ENCODE measurements around the gene TRPM2.

The TRPM2 gene

DNA sequence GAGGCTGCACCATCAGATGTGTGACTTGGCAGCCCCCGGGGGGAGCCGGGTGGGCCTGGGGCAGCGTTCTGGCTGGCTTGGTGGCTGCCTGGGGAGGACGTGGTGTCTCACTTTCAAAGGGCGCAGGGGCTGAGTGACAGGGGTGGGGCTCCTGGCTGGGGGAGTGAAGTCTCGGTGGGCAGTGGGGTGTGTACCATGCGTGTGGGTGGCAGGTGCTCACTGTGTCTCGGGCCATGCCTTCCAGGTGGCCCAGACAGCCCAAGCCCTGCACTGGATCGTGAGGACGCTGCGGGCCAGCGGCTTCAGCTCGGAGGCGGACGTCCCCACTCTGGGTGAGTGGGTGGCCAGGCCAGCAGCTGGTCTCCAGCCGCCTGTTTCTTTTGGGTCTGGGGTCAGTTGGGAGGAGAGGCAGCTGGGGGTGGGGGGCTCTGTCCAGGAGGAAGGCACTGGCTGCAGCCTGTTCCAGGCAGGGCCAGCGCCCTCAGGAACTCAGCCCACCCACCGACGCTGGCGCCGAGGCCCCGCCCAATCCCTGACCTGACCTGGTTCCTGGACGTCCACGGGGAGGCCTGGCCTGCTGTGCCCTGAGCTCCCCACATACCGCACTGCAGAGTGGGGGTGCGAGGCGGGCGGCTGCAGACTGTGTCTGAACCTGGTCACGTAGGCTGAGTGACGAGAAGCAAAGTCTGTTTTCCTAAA is 71.3 kb downstream of the TRPM2 start:
- no peaks in the 10 kb centered on the region for H3K9me3 ChIP-seq (ENCODE audit: control insufficient read depth, low read length)
- H3K27me3 ChIP-seq (ENCODE audit: control insufficient read depth, insufficient read depth, low read length) = no peaks in the 10 kb centered on the region
- no peaks in the 10 kb centered on the region for H3K36me3 ChIP-seq (ENCODE audit: control insufficient read depth, insufficient read depth, low read length)
- no peaks in the 10 kb centered on the region for H3K4me1 ChIP-seq
- no peak overlapping the region for H3K27ac ChIP-seq
- no peak for TF ChIP-seq CTCF (IDR thresholded peaks at IDR 0.05)
- H3K9ac ChIP-seq = no peak overlapping the region
- H3K4me2 ChIP-seq (ENCODE audit: low read length) = no peak overlapping the region
- H3K79me2 ChIP-seq = no peaks in the 10 kb centered on the region
- no peak overlapping the region for H3K4me3 ChIP-seq (ENCODE audit: low read depth, low read length)
- no peak overlapping the region for H2AFZ ChIP-seq

- H3K4me3 ChIP-seq (ENCODE audit: low read depth, low read length) = no peak overlapping the region
- TF ChIP-seq CTCF (IDR thresholded peaks at IDR 0.05) = no peak
- no peaks in the 10 kb centered on the region for H3K4me1 ChIP-seq
Measured at GRCh38 chr21:44425307-44425894, 72.0 kb downstream of the TRPM2 start.

GRCh38 chr21:44425895-44426662 is 72.7 kb downstream of the TRPM2 start:
- H3K36me3 ChIP-seq (ENCODE audit: control insufficient read depth, insufficient read depth, low read length) = no peaks in the 10 kb centered on the region
- H3K79me2 ChIP-seq = no peaks in the 10 kb centered on the region
- H3K27me3 ChIP-seq (ENCODE audit: control insufficient read depth, insufficient read depth, low read length) = no peaks in the 10 kb centered on the region
- no peaks in the 10 kb centered on the region for H3K9me3 ChIP-seq (ENCODE audit: control insufficient read depth, low read length)
- no peak overlapping the region for H3K4me2 ChIP-seq (ENCODE audit: low read length)
- H3K4me1 ChIP-seq = no peaks in the 10 kb centered on the region
- H3K4me3 ChIP-seq (ENCODE audit: low read depth, low read length) = no peak overlapping the region
- no peak overlapping the region for H3K9ac ChIP-seq
- H3K27ac ChIP-seq = no peak overlapping the region
- H2AFZ ChIP-seq = no peak overlapping the region
- TF ChIP-seq CTCF (IDR thresholded peaks at IDR 0.05) = no peak

More at GRCh38 chr21:44425307-44425894, 72.0 kb downstream of the TRPM2 start:
- H3K27me3 ChIP-seq (ENCODE audit: control insufficient read depth, insufficient read depth, low read length) = no peaks in the 10 kb centered on the region
- no peaks in the 10 kb centered on the region for H3K79me2 ChIP-seq
- no peak overlapping the region for H3K27ac ChIP-seq
- no peak overlapping the region for H3K9ac ChIP-seq
- H3K36me3 ChIP-seq (ENCODE audit: control insufficient read depth, insufficient read depth, low read length) = no peaks in the 10 kb centered on the region
- no peak overlapping the region for H2AFZ ChIP-seq
- no peaks in the 10 kb centered on the region for H3K9me3 ChIP-seq (ENCODE audit: control insufficient read depth, low read length)
- H3K4me2 ChIP-seq (ENCODE audit: low read length) = no peak overlapping the region

DNA sequence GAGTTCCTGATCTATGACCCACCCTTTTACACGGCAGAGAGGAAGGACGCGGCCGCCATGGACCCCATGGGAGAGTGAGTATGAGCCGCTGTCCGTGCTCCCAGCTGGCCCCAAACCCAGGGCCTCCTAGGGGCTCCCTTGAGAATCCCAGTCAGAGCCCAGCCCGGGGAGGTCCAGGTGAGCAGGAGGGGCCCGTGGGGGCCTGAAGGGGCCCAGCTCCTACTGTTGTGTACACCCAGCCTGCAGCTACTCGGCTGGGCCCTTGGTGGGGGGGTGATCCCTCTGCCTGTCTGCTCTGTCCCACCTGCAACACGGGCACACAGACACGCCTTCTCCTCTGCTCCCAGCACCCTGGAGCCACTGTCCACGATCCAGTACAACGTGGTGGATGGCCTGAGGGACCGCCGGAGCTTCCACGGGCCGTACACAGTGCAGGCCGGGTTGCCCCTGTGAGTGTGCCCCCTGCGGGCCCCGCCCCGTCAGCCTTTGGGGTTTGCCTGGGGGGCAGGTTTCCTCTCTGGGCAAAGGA is 73.3 kb downstream of the TRPM2 start:
- Histone ChIP-seq H3K27me3 (ENCODE audit: control insufficient read depth, insufficient read depth, low read length) (no peaks in the 10 kb centered on the region), H3K27ac (no peak overlapping the region), H3K9me3 (ENCODE audit: control insufficient read depth, low read length) (no peaks in the 10 kb centered on the region), H3K4me3 (ENCODE audit: low read depth, low read length) (no peak overlapping the region), H3K4me2 (ENCODE audit: low read length) (no peak overlapping the region), H3K36me3 (ENCODE audit: control insufficient read depth, insufficient read depth, low read length) (no peaks in the 10 kb centered on the region), H3K79me2 (no peaks in the 10 kb centered on the region), H3K4me1 (no peaks in the 10 kb centered on the region), H3K9ac (no peak overlapping the region), H2AFZ (no peak overlapping the region)
- no peak for TF ChIP-seq CTCF (IDR thresholded peaks at IDR 0.05)
